HEK293 (cell line): Measurements from ENCODE around the gene TFR2.
A peak's percentile ranks its signal among the peaks of the same experiment; 100 is the strongest.

ENCODE experiments used
- CTCF ChIA-PET: fragments of 350-600 bp; formaldehyde crosslinking; extraction: SDS; loops from one replicate; lab custom pipeline; 2021; ENCODE audit warnings: antibody characterized with exemption; lab: Yijun Ruan, JAX
- POLR2A ChIA-PET: fragments of 300-600 bp; formaldehyde crosslinking; extraction: SDS; loops from one replicate; lab custom pipeline; 2020; ENCODE audit warnings: antibody characterized with exemption, inconsistent platforms; lab: Yijun Ruan, JAX
- H3K27ac ChIP-seq: fragments of 200-500 bp; sonication (Bioruptor generic); 2 replicates; pipeline ENCODE4 v1.5.1; 2014; ENCODE audit warnings: low read depth, low read length, control low read depth, inconsistent platforms; ENCODE audit errors: extremely low read depth
- H3K36me3 ChIP-seq, 2 experiments: fragments of 200-500 bp in 1 of 2; sonication (Bioruptor generic) in 1 of 2; 1 replicate in 1 of 2; 2 replicates in 1 of 2; pipeline ENCODE4 v1.5.1; 2014 to 2017; ENCODE audit warnings: inconsistent platforms in 2 of 2, low read length in 2 of 2; ENCODE audit not compliant: control insufficient read depth in 2 of 2, insufficient read depth in 1 of 2
- H3K4me1 ChIP-seq: fragments of 200-500 bp; sonication (Bioruptor generic); 2 replicates; pipeline ENCODE4 v1.5.1; 2014; ENCODE audit warnings: mild to moderate bottlenecking, low read length, inconsistent platforms; ENCODE audit not compliant: control insufficient read depth, insufficient read depth
- H3K4me3 ChIP-seq: 2 replicates; pipeline ENCODE4 v1.5.1; 2011; ENCODE audit warnings: low read depth, mild to moderate bottlenecking, control low read depth, low read length, moderate library complexity
- H3K9me3 ChIP-seq: fragments of 200-500 bp; sonication (Bioruptor generic); 2 replicates; pipeline ENCODE4 v1.5.1; 2014; ENCODE audit warnings: low read depth, low read length, inconsistent platforms; ENCODE audit not compliant: control insufficient read depth, insufficient read depth
- CTCF ChIP-seq: fragments of 450-650 bp; formaldehyde crosslinking; IDR thresholded peaks from 2 replicates; pipeline ENCODE4 v1.5.1; 2016; ENCODE audit warnings: missing biosample characterization, missing genetic modification characterization
- EGR2 ChIP-seq: fragments of 450-650 bp; formaldehyde crosslinking; IDR thresholded peaks from 2 replicates; pipeline ENCODE4 v1.5.1; 2016; ENCODE audit warnings: low read depth, missing biosample characterization, missing genetic modification characterization
- GFI1B ChIP-seq: fragments of 450-650 bp; formaldehyde crosslinking; IDR thresholded peaks from 2 replicates; pipeline ENCODE4 v1.5.1; 2016; ENCODE audit warnings: missing biosample characterization, missing genetic modification characterization
- HIC1 ChIP-seq: fragments of 450-650 bp; formaldehyde crosslinking; IDR thresholded peaks from 2 replicates; pipeline ENCODE4 v1.5.1; 2016; ENCODE audit warnings: missing biosample characterization, missing genetic modification characterization
- OVOL3 ChIP-seq: fragments of 450-650 bp; formaldehyde crosslinking; IDR thresholded peaks from 2 replicates; pipeline ENCODE4 v1.5.1; 2016; ENCODE audit warnings: missing biosample characterization, missing genetic modification characterization
- PRDM1 ChIP-seq: fragments of 450-650 bp; formaldehyde crosslinking; IDR thresholded peaks from 2 replicates; pipeline ENCODE4; 2016; ENCODE audit warnings: missing biosample characterization, missing genetic modification characterization
- ZBTB49 ChIP-seq: fragments of 450-650 bp; formaldehyde crosslinking; IDR thresholded peaks from 2 replicates; pipeline ENCODE4 v1.5.1; 2016; ENCODE audit warnings: missing biosample characterization, missing genetic modification characterization, low read depth
- ZFHX2 ChIP-seq: fragments of 450-650 bp; formaldehyde crosslinking; conservative IDR thresholded peaks from 2 replicates; pipeline ENCODE4 v1.5.1; 2016; ENCODE audit warnings: missing biosample characterization, missing genetic modification characterization
- ZNF169 ChIP-seq: fragments of 450-650 bp; formaldehyde crosslinking; IDR thresholded peaks from 2 replicates; pipeline ENCODE4 v1.5.1; 2016; ENCODE audit warnings: missing biosample characterization, missing genetic modification characterization
- ZNF266 ChIP-seq: fragments of 450-650 bp; formaldehyde crosslinking; IDR thresholded peaks from 2 replicates; pipeline ENCODE4 v1.5.1; 2016; ENCODE audit warnings: missing biosample characterization, missing genetic modification characterization, low read depth
- ZNF292 ChIP-seq: fragments of 450-650 bp; formaldehyde crosslinking; IDR thresholded peaks from 2 replicates; pipeline ENCODE4 v1.5.1; 2016; ENCODE audit warnings: low read depth, missing biosample characterization, missing genetic modification characterization, borderline replicate concordance
- ZNF302 ChIP-seq: fragments of 450-650 bp; formaldehyde crosslinking; IDR thresholded peaks from 2 replicates; pipeline ENCODE4 v1.5.1; 2016; ENCODE audit warnings: missing biosample characterization, missing genetic modification characterization, low read depth
- ZNF335 ChIP-seq: fragments of 450-650 bp; formaldehyde crosslinking; conservative IDR thresholded peaks from 2 replicates; pipeline ENCODE4 v1.5.1; 2016; ENCODE audit warnings: missing biosample characterization, missing genetic modification characterization
- ZNF362 ChIP-seq: fragments of 450-650 bp; formaldehyde crosslinking; IDR thresholded peaks from 2 replicates; pipeline ENCODE4 v1.5.1; 2016; ENCODE audit warnings: missing biosample characterization, missing genetic modification characterization
- ZNF518A ChIP-seq: fragments of 450-650 bp; formaldehyde crosslinking; conservative IDR thresholded peaks from 2 replicates; pipeline ENCODE4 v1.5.1; 2016; ENCODE audit warnings: low read depth, missing biosample characterization, missing genetic modification characterization
- ZNF596 ChIP-seq: fragments of 450-650 bp; IDR thresholded peaks from 2 replicates; pipeline ENCODE4 v1.5.0; 2018; ENCODE audit warnings: missing biosample characterization, mild to moderate bottlenecking, missing genetic modification characterization, moderate library complexity
- ZNF660 ChIP-seq: fragments of 450-650 bp; IDR thresholded peaks from 2 replicates; pipeline ENCODE4 v1.5.1; 2018; ENCODE audit warnings: missing biosample characterization, mild to moderate bottlenecking, missing genetic modification characterization

TFR2 gene

GRCh38 chr7:100654908-100655831 lies 13.8 kb upstream of the TFR2 start:
- Histone ChIP-seq H3K9me3 (no peaks in the 10 kb centered on the region), H3K4me1 (no peaks in the 10 kb centered on the region), H3K36me3 (no peaks in the 10 kb centered on the region), H3K27ac (no peak overlapping the region), H3K4me3 (no peak overlapping the region)
- ChIA-PET POLR2A (no interaction called here), CTCF (interaction anchor here (1.4 kb wide), 1 partner anchor 21 kb away, joined by 4 read pairs; no protein-coding TSS in a partner anchor)
- TF ChIP-seq PRDM1 (no peak), CTCF (no peak), ZNF266 (no peak), GFI1B (tag by site-specific recombination) (no peak), ZNF362 (tag by site-specific recombination) (no peak), ZNF292 (no peak), ZNF596 (tag by site-specific recombination) (no peak), ZNF660 (tag by site-specific recombination) (no peak), ZNF302 (tag by site-specific recombination) (no peak), OVOL3 (tag by site-specific recombination) (no peak), ZNF335 (no peak), HIC1 (no peak)

- ChIA-PET CTCF (interaction anchor here (0.6 kb wide), 1 partner anchor 1177 kb away, joined by 4 read pairs; no protein-coding TSS in a partner anchor), POLR2A (interaction anchor here (1.3 kb wide), 1 partner anchor 64 kb away, joined by 10 read pairs; the partner anchor contains the start of genes FBXO24 and LRCH4)
- Histone ChIP-seq H3K4me3 (no peak overlapping the region), H3K36me3 (no peaks in the 10 kb centered on the region), H3K9me3 (no peaks in the 10 kb centered on the region), H3K4me1 (no peaks in the 10 kb centered on the region), H3K27ac (no peak overlapping the region)
- TF ChIP-seq CTCF (no peak), ZFHX2 (tag by site-specific recombination) (0 out of 2 replicates have a peak, but pooled peaks have one; percentile 10), EGR2 (tag by site-specific recombination) (no peak), ZNF169 (tag by site-specific recombination) (0 out of 2 replicates have a peak, but pooled peaks have one; percentile 36), ZBTB49 (no peak), ZNF518A (no peak)
Measured at GRCh38 chr7:100649826-100650565, 8.6 kb upstream of the TFR2 start.
